Fibroblast of skin of left quadriceps (primary cell): ENCODE results near the gene ALX1.
A peak's percentile ranks its signal among the peaks of the same experiment; 100 is the strongest.

Experiments used
- DNase-seq, 2 experiments: peaks; one replicate each; pipeline ENCODE4 v3.0.0-alpha.2; 2013; ENCODE audit warnings: low read depth in 2 of 2

Gene ALX1

DNA sequence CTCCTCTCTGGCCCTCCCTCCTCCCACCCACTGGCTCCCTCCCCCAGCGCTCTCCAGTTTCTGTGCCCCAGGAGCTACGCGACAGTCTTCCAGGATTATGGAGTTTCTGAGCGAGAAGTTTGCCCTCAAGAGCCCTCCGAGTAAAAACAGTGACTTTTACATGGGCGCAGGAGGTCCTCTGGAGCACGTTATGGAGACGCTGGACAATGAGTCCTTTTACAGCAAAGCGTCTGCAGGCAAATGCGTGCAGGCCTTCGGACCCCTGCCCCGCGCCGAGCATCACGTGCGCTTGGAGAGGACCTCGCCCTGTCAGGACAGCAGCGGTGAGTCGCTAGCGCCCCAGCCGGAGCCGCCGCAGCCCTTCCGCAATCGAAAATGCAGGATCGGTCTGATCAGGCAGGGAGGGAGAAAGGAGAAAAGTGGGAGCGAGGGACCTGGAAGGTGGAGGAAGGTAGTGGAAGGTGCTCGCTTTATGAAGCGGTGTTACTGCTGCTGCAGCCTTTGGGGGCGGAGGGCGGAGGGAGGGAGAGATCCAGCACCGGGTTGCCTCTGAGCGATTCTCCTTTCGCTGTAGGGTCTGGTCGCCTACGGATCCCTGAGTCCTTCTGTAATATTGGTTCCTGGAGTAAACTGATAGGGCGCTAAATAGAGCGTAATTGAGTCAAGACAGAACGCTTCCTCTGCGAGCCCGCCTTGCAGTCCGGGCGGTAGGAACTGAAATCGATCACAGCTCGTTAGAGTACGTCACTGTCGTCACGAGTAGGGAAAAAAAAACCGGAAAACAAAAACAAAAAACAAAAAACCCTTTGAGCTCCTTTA is at the start of gene ALX1:
Gene ALX1 (plus strand): TSS at position 56 of the 819 bp plus-strand sequence. CDS start 42 bp downstream, at position 98.
- peak; percentile 20 to 24 for DNase-seq

DNA sequence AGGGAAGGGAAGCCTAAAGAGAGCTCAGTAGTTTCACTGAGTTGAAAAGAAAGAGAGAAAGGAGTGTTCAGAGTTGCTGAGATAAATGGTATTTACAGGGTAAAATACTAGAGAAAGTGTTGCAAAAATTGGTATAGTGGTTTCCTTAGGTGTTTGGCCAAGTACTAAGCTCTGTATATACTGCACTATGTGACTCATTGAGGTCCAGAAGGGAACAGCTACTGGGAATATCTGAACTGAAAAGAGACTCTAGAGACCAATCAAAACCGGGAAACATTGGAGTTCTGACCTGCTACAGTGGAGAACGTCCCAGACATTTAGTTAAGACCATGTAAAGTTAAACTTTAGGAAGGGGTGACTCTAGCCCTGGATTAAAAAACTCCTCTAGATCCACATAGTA is 42.7 kb upstream of the ALX1 start:
- DNase-seq, result no peak

DNA sequence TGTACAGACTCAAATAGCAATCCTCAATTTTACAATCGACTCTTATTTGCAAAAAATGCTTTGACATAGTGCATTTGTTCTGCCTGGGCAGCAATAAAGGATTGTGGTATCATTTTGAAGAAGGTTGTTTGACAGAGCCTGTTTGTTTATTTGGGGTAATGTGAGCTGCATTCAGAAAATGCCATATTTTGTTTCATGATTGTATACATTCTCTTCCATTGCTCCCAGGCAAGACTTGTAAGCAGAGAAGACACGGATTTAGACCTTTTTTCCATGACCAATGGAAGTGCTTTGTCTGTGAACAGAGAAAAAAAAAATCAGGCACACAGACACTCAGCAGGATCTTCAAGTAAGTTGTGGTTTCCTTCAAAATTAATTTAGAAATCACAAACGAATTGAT is 35.5 kb upstream of the ALX1 start:
- DNase-seq, result no peak

DNA sequence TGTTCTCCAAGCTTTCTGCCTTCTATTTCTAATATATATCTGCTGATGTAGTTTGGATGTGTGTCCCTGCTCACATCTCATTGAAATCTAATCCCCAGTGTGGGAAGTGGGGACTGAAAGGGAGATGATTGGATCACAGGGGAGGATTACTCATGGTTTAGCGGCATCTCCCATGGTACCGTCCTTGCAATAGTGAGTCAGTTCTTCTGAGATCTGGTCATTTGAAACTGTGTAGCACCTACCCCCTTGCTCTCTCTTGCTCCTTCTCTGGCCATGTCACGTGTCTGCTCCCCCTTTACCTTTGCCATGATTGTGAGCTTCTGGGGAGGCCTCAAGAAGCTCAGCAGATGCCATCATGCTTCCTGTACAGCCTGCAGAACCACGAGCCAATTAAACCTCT is 26.2 kb upstream of the ALX1 start:
- no peak for DNase-seq

DNA sequence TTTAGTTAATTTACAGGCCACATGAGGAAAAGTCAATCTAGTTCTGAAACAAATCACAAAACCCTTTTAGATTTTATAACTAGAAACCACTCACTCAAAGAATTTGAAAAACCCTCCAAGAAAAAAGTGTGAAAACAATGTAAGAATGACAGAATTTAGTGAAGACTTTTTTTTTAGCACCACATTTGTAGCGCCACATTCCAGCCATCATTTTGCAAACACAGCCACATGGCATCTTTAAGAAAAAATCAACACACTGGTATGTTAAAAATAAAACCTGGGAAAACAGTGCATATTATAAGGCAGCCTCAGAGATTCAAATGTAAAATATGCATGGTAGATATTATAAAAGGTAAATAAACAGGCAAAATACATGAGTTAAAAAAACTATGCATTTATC is 22.3 kb upstream of the ALX1 start:
- no peak for DNase-seq

DNA sequence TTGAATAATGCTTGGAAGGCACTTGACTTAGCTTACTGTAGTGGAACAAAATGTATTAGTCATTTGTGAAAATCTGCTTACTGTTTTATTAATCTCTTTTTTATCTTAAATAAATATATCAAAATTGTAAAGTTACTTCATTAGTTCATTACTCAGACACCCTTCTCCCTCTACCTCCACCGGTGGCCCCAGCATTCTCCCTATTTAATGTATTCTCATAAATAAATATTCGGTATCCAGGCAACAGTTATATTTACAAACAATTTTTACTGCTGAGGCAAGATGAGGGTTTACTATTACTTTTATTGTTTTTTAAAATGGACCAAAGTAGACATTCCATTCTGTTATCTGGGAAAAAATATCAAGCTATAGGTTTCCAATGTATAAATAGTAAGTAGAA is 19.6 kb upstream of the ALX1 start:
- no peak for DNase-seq

DNA sequence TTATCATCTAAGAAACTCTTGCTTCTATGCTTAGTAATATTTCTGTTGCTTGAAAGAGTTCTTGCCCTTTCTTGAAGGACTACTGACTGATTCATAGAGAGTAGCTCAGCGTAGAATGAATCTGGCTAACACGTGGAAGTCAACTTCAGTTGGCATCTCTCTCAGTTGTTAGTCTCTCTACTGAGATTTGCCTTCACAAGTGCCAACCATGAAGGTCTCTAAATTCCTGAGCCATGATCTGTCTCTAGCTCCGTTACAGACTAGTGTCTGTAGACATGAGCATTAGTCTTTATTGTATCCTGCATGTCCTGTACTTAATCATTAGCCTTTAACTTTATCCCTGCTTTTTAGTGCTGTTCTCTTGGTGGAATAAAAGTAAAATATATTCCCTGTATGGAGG is 19.1 kb upstream of the ALX1 start:
- no peak for DNase-seq

DNA sequence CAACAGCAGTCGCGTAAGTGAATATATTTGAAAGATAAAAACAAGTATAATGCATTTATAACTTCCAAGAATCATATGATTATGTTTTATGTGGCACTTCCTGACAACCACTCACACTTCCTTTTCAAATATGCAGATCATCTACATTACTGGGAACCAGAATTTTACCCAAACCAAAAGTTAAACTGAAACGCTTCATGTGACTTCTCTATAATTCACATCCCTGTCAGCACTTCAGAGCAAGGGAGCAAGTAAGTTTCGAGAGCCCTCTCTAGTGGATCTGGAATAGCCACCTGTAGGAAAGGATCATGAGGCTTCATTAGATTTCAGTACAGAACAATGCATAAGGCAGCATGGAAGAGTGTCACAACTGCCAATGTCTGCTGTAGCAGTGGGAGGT is 13.7 kb upstream of the ALX1 start:
- DNase-seq, result no peak

DNA sequence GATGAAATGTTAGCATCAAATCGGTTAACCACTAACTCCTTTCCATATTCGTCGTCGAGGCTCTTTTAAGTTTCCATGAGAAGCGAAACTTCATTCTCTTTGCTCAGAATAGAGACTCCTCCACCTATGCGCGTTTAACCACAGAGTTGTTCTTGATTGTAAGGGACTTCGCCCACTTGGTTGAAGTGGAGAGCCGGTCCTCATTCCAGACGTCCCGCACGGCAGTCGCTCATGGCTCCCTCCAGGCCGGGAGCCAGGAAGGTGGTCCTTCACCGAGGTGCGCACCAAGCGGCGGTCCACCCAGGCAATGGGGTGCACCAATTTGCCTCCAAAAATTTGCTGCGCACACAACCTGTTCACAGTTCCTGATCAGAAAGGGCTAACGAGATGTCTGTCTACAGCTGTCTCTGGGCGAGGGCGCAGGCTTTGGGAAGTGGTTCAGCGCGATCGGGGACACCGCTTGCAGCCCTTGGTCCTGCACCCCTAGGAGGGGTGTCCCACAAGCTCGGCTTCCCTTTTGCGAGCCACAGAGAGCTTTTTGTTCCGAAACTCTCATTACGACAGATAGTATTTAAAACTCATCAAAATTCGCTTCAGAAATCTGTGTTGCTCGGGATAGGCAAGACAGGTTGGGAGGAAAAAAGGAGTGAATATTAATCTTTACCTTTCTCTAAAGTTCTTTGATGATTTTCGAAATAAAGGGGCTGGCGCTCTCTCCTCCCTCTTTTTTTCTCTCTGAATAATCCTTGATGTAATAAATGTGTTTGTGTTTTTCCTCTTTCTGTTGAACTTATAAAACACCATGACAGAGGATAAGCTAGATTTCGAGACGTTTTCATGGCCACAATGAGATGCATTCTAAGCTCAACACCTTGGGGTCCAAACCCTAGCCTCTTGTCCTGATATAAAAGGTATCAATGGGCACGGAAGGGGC is 6.4 kb upstream of the ALX1 start:
- DNase-seq, result no peak

DNA sequence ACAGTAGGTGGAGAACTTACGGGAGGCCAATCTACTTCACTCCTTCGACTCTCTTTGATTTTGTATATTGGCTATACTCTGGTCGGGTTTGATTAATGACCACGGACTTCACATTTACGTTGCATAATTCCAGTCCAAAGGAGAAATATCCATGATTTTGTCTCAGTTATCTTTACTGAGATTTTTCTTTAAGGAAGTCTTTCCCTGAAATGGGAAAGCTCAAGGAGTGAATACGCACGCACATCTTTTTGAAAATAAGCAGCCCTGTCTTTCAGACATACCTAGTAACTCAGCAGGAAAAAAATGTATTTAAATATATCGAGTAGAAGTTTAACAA is 5.7 kb upstream of the ALX1 start:
- no peak for DNase-seq

DNA sequence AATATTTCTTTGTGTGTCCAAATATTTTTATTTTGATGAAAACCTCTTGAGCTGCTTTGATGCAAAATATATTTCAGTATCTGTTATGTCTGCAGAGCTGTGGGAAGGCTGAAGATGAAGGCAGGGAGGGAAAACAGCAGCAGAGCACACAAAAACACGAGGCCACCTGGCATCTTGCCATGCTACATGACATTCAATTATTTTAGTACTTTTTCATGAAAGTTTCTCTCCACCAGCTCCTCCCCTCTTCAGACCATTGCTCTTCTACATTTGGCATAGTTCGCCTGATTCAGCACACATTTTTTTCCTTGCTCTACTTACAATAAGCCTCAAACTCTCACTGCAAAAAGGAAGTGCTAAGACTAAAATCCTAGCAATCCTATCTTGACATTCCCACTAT is 4.6 kb upstream of the ALX1 start:
- DNase-seq, result no peak

DNA sequence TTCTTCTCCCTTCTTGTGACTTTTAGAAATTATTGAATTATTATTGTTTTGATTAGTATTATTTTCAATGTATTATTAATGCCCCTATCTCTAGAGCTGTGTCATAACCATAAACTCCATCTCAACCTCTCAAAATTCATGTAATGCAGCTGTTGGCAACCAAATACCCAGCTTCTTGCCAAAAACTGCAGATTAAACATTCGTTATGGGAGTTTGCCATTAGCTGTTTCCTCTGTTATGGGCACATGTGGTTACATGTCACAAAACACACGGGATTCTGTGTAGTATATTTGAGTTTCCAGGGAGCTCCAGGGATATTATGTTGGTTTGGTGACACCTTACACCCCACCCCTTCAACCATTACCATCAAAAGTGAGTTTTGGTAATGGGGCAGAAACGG is 2.8 kb upstream of the ALX1 start:
- no peak for DNase-seq

DNA sequence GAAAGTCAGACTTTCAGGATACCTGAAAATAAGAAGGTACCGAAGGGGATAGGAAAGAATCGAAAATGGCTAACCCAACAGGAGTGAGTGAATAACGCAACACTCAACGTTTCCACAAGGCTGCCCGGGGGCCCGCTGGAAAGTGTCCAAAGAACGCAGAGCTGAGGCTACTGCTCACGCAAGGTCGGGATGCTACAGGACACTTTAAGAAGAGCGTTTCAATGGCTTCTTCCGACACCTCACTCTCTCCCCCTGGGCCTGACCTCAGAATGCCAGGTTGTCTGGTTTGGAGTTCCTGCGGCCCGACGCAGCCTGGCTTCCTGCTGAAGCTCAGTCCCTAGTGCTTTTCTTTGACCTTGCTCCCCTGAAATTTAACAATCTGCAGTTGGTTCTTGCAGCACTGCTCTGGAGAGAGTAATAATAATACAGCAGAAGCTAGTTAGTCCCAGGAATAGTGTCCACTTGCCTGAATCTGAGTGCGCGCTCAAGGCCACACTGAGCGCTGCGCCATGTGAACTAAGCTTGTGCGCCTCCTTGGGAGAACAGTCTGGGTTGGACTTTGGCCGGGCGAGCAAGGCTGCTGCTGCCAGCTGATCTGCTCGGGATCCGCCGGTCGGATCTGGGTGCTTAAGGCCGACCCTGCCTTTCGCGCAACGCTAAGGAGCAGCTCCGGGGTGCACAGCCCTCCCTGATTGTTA is 2.0 kb upstream of the ALX1 start:
- no peak for DNase-seq

DNA sequence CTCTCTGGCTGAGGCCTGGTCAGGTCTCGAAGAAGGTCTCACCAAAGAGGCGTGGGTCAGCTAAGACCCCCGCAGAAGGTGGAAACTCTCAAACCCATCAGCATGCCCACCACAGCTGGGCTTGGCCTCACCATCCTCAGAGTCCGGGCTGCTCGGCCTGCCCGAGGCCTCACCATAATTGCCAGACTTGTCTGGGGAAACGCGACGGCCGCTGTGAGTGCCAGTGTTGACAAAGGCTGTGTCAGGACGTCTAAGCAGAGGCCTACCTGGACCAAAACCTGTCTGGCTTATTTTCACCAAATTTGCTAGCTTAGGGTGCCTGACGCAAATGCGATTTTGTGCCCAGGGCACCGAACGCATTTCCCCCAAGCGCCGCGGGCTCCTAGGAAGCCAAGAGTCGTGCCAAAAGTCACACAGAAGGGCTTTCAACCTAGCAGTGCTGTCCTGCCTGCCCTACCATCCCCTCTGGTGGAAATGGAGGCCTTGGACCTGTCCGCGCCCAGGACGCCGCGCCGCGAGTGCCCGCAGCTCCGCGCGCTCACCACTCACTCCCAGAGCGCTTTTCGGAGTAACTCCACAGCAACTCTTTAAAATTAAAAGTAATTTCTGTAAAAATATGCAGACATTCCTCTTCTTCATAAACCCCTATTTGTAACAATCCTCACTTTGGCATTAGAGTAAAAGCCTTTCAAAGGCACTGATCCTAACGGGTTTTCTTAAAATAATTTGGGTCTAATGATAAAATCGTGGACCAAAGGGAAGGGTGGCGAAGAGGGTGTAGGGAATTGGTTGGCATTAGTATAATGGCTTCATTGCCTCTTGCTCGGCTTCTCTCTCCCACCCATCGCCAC is 1.2 kb upstream of the ALX1 start:
- DNase-seq, result no peak

DNA sequence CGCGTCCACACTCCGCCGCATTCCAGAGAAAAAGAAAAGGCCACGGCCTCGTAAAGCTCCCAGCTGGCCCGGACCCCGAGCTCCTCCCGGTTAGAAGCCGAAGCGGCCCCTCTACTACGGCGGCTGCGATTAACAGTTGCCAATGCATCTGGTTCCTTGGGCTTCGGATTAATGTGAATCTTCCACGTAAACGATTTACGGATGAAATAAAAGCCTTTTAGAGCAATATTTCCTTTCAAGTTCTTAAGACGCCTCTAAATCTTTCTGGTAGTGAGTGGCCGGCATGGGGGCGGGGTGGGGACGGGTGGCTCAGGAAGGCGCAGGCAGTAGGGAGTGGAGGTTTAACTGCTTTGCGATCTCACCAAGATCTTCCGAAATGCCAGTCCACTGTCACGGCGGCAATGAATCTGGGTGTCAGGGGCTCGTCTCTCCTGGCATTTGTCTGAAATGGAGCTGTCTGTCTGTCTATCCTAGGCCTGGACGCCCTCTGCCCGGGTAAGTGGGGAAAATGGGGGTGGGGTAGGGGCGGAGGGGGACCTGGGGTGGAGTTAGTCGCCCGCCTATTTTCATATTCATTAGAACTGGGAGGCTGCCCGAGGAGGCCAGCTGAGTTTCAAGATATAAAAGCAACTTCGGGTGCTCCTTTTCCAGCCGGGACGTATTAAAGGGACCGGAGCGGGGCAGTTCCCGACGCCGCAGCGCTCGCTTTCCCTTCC is 413 bp upstream of the ALX1 start:
- DNase-seq, result no peak

DNA sequence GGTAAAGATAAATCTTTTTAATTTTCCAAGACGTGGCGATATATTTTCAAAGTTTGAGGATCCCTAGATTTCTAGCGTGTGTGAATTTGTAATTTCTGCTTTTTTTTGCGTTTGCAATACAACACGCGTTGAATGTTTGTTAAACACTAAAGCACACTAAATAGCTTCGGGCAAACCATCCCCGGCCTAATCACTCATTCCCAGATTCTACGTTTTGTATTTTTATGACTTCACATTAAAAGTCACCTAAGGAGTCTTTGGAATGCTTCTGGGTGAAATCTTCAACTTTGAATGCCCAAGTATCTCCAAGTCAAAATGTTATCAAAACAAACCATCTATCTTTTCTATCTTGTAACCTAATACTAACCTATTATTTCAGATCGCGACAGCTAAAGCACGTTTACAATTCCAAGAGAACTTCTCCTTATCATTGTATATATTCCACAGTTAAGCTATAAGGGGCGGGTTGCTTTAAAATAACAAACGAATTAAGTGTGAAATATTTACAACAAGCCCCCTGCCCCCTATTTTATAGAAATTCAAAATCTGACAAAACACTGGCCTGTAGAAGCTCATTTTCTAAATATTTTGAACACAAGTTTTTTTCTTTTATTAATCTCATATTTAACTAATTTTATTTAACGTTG is 1.1 kb downstream of the ALX1 start:
- DNase-seq, result no peak

DNA sequence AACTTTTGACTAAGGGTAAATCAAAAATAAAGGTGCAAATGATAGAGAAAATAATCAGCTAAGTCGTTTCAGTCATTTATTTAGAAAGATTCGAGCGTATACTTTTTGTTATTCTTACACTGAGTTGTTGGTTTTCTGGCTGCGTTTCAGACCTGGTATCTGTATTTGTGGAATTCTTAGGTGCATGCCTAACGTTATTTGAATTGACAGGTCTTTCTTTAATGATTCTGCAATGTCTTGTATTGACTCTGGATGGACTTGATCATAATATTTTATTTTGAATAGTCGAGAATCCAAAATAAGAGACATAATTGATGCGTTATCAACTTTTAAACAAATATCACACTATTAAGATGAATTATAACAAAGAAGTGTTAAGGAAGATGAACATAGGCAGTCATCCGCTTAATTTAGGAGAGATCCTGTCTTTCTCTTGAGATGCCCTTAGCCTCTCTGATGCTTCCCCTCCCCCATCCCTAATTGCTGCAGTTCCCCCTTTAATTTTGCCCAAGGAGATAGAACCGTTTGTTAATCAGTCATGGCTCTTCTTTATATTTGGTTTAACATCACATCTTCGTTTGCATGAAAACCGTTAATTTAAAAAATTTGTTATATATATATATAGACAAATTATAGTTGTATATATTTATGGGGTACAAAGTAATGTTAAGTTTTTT is 1.8 kb downstream of the ALX1 start:
- no peak for DNase-seq

DNA sequence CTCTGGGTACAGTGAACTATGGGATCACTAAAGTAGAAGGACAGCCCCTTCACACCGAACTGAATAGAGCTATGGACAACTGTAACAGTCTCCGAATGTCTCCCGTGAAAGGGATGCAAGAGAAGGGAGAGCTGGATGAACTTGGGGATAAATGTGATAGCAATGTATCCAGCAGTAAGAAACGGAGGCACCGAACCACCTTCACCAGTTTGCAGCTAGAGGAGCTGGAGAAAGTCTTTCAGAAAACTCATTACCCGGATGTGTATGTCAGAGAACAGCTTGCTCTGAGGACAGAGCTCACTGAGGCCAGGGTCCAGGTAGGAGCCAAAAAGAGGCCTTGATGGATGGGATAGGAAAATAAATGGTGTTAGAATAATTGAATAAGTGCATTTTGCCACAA is 3.5 kb downstream of the ALX1 start:
- no peak for DNase-seq

DNA sequence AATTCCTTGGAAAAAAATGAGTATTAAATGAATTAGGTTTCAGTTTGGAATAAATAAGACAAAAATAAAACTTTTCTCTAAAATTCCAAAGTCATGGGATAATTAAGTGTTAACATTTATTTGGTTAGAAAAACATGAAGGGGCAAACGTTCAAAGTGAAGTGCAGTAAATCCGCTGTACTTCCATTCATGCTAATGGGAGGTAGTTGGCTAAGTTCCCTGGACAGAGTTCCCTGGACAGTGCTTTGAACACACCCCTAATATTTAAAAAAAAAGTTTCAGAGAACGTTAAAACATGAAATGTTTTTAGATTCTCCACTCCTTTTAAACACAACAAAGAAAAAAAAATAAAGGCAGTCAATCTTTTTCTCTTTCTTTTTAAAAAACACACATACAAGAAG is 16.3 kb downstream of the ALX1 start:
- no peak for DNase-seq

DNA sequence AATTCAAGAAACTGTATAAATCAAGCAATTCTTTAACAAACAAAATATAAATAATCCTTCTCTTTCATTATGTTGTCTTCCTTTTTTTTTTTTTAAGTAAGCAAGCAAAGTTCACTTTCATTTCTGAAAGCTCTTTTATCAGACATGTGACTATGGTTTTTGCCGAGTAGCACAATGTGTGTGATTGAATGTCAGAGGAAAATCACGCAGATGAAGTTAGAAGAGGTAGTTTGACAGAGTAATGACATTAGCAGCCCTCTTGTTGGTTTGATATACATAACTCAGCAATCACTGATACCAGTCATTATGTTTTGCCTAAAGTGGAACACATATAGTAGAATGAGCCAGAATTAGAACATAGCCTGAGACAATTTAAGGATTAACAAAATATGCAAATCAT is 19.0 kb downstream of the ALX1 start:
- no peak for DNase-seq
